A673 (cell line): ENCODE results near the gene RNF38. TPM values are rescaled to one million over a fixed set of nuclear protein-coding genes. Genes with fewer than 3 reads are reported as not detected.

ENCODE experiments used
- BruUV-seq: library from RNA; stranded (reverse); fragments of 400-500 nt; replicated peaks from 2 replicates; lab custom pipeline; 2021; lab: Mats Ljungman, UMichigan
- CTCF ChIA-PET: fragments of 300-600 bp; sonication (Branson Sonifier 250); formaldehyde crosslinking; loops from one replicate; lab custom pipeline; 2022; ENCODE audit warnings: antibody characterized with exemption; lab: Charles Lee
- POLR2A ChIA-PET: fragments of 300-600 bp; sonication (Branson Sonifier 250); formaldehyde crosslinking; loops from one replicate; lab custom pipeline; 2022; ENCODE audit warnings: antibody characterized with exemption; ENCODE audit not compliant: low non-redundant PET; lab: Charles Lee
- DNase-seq: peaks from one replicate; pipeline ENCODE4 v3.0.0-alpha.2; 2015; ENCODE audit warnings: low spot score
- H3K27ac ChIP-seq: fragments of 200-600 bp; sonication (generic); 2 replicates; pipeline ENCODE4 v1.5.1; 2016; ENCODE audit warnings: mixed run types, low read depth, mild to moderate bottlenecking, mixed read lengths, antibody characterized with exemption, low read length; ENCODE audit not compliant: poor library complexity, severe bottlenecking
- H3K27me3 ChIP-seq: fragments of 200-600 bp; sonication (generic); replicated peaks from 2 replicates; pipeline ENCODE4 v1.6.1; 2017; ENCODE audit warnings: mixed run types, low read depth, mild to moderate bottlenecking, mixed read lengths, antibody characterized with exemption, low read length; ENCODE audit not compliant: insufficient read depth, poor library complexity
- H3K36me3 ChIP-seq: fragments of 200-600 bp; sonication (generic); 2 replicates; pipeline ENCODE4 v1.6.1; 2016; ENCODE audit warnings: mixed run types, mild to moderate bottlenecking, mixed read lengths, antibody characterized with exemption, low read length; ENCODE audit not compliant: insufficient read depth, poor library complexity, severe bottlenecking
- H3K4me1 ChIP-seq: fragments of 200-600 bp; sonication (generic); 2 replicates; pipeline ENCODE4 v1.6.1; 2017; ENCODE audit warnings: mixed run types, mild to moderate bottlenecking, mixed read lengths, antibody characterized with exemption, low read length; ENCODE audit not compliant: insufficient read depth, poor library complexity, severe bottlenecking
- H3K4me3 ChIP-seq: fragments of 200-600 bp; sonication (generic); 2 replicates; pipeline ENCODE4 v1.5.1; 2016; ENCODE audit warnings: low read depth, mixed run types, mild to moderate bottlenecking, mixed read lengths, low read length; ENCODE audit not compliant: poor library complexity, severe bottlenecking
- H3K9me3 ChIP-seq: fragments of 200-600 bp; sonication (generic); 2 replicates; pipeline ENCODE4 v1.6.1; 2016; ENCODE audit warnings: mixed run types, low read depth, mild to moderate bottlenecking, mixed read lengths, antibody characterized with exemption, low read length; ENCODE audit not compliant: poor library complexity, severe bottlenecking
- CTCF ChIP-seq: fragments of 300-800, 200-600 bp; sonication (generic); conservative IDR thresholded peaks from 2 replicates; pipeline ENCODE4 v1.5.1; 2017; ENCODE audit warnings: low read depth, mild to moderate bottlenecking, antibody characterized with exemption, low read length, moderate library complexity, mixed read lengths
- EZH2 ChIP-seq: fragments of 200-600 bp; sonication (generic); IDR thresholded peaks from 2 replicates; pipeline ENCODE4 v1.6.1; 2017; ENCODE audit warnings: borderline replicate concordance, low read depth, mild to moderate bottlenecking, mixed read lengths, antibody characterized with exemption, low read length; ENCODE audit not compliant: poor library complexity, severe bottlenecking
- intact Hi-C: fragments of 100-400 bp; cut with micrococcal nuclease; formaldehyde crosslinking; loops from one replicate; pipeline ENCODE4 v1.10.0; 2022; ENCODE audit not compliant: unreplicated experiment
- total RNA-seq: library from RNA; stranded (reverse); gene quantifications from 2 replicates; pipeline ENCODE4 v1.2.3, GENCODE V29; 2021

The RNF38 gene
- total RNA-seq, 1 experiment from 2014 or later = 26.6 TPM

DNA sequence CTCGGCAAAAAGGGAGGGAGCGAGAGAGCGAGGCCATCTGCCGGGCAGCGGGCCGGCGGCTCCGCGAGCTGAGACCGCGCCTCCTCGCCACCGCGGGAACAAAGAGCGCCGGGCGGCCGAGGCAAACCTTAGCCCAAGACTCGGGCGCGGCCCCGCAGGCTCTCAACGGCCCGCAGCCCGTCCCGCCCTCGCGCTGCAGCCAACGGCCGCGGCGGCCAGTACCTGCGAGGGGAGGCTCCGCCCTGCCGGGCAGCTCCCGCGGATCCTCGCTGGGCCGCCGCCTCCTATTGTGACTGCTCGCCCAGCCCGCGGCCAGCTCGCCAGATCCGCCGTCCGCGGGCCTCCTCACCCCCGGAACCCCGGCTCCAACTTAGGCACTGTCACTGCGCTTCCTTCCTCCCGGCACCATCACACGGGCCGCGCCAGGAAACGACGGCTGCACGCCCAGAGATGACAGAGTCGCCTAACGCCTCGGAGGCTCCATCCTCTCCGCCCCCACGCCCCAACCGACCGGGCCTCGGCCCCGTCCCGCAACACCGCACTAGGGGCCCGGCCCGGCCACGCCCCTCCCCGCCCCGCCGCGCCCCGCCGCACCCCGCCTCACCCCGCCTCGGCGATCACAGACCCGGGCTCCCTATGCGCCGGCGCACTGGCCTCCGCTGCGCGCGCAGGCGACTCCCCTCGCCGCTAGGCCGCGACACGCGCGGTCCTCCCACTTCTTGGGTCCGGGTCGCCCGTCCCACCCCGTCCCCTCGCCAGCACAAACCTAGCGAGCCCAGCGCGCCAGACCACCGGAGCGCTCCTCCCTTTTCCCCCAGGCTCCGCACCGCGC, 479 bp upstream of the RNF38 start:
- Histone ChIP-seq H3K27ac (peak overlapping the region; percentile 83), H3K36me3 (no peaks in the 10 kb centered on the region), H3K9me3 (no peaks in the 10 kb centered on the region), H3K27me3 (no peaks in the 10 kb centered on the region), H3K4me3 (peak overlapping the region; percentile 96), H3K4me1 (peaks cover 8% of the 10 kb centered on the region)
- peak; percentile 92 for DNase-seq
- TF ChIP-seq CTCF (no peak), EZH2 (no peak)
- no TSS peak for BruUV-seq
- intact Hi-C loops = no loop called here
- ChIA-PET POLR2A (interaction anchor here (0.5 kb wide), 1 partner anchor 65 kb away, joined by 18 read pairs; no protein-coding TSS in a partner anchor), CTCF (interaction anchor here (1.6 kb wide), 1 partner anchor 50 kb away, joined by 4 read pairs; no protein-coding TSS in a partner anchor)

GRCh38 chr9:36398745-36399144, 1.3 kb downstream of the RNF38 start:
- CTCF ChIA-PET = no interaction called here
- intact Hi-C loops = no loop called here
- POLR2A ChIA-PET = no interaction called here
- Histone ChIP-seq H3K4me1 (peaks cover 8% of the 10 kb centered on the region), H3K36me3 (no peaks in the 10 kb centered on the region), H3K9me3 (no peaks in the 10 kb centered on the region), H3K4me3 (no peak overlapping the region), H3K27me3 (no peaks in the 10 kb centered on the region), H3K27ac (no peak overlapping the region)
- BruUV-seq = no TSS peak
- TF ChIP-seq CTCF = no peak
- TF ChIP-seq EZH2 = no peak
- DNase-seq = no peak

DNA sequence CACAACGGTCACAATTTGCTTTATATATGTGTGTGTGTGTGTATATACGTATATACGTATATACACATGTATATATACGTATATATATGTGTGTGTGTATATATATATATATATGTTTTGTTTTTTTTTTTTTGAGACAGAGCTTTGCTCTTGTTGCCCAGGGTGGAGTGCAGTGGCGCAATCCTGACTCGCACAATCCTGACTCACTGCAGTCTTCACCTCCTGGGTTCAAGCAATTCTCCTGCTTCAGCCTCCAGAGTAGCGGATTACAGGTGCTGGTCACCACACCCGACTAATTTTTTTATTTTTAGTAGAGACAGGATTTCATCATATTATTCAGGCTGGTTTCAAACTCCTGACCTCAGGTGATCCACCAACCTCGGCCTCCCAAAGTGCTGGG, 3.1 kb downstream of the RNF38 start:
- intact Hi-C loops = no loop called here
- no peak for TF ChIP-seq EZH2
- POLR2A ChIA-PET = interaction anchor here (0.7 kb wide), 1 partner anchor 64 kb away, joined by 3 read pairs; no protein-coding TSS in a partner anchor

More for the DNA sequence above, 3.1 kb downstream of the RNF38 start:
- Histone ChIP-seq H3K4me1 (peaks cover 8% of the 10 kb centered on the region), H3K27me3 (no peaks in the 10 kb centered on the region), H3K9me3 (no peaks in the 10 kb centered on the region), H3K36me3 (no peaks in the 10 kb centered on the region), H3K4me3 (no peak overlapping the region), H3K27ac (no peak overlapping the region)
- CTCF ChIA-PET = no interaction called here
- DNase-seq = no peak
- no TSS peak for BruUV-seq
